Measurements from ENCODE around the gene CIT.

DNA sequence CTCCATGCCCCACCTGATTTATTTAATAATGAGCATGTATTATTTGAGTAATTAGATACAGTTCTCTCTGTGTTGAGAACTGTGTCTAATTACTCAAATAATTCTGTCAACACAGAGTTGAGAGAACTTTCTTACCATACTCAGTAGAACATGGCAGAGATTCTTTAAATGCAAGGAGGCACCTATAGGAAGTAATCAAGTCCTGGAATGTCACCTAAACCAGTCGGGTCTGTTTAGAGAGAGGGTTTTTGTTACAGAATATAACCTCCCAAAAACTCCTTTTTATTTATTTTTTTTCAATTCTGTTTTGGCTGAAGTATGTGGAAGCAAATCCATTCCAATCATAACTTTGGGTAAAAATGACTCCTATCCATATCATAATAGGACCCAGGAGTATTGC lies 37.5 kb upstream of the CIT start:
- TF ChIP-seq, protein P1, sequence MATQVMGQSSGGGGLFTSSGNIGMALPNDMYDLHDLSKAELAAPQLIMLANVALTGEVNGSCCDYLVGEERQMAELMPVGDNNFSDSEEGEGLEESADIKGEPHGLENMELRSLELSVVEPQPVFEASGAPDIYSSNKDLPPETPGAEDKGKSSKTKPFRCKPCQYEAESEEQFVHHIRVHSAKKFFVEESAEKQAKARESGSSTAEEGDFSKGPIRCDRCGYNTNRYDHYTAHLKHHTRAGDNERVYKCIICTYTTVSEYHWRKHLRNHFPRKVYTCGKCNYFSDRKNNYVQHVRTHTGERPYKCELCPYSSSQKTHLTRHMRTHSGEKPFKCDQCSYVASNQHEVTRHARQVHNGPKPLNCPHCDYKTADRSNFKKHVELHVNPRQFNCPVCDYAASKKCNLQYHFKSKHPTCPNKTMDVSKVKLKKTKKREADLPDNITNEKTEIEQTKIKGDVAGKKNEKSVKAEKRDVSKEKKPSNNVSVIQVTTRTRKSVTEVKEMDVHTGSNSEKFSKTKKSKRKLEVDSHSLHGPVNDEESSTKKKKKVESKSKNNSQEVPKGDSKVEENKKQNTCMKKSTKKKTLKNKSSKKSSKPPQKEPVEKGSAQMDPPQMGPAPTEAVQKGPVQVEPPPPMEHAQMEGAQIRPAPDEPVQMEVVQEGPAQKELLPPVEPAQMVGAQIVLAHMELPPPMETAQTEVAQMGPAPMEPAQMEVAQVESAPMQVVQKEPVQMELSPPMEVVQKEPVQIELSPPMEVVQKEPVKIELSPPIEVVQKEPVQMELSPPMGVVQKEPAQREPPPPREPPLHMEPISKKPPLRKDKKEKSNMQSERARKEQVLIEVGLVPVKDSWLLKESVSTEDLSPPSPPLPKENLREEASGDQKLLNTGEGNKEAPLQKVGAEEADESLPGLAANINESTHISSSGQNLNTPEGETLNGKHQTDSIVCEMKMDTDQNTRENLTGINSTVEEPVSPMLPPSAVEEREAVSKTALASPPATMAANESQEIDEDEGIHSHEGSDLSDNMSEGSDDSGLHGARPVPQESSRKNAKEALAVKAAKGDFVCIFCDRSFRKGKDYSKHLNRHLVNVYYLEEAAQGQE (IDR thresholded peaks at IDR 0.05; ENCODE audit: insufficient read depth in 1 of 2, low read depth in 2 of 2, low read length in 2 of 2) = no peak
- TF ChIP-seq POLR2AphosphoS5 (IDR thresholded peaks at IDR 0.05; ENCODE audit: low read depth, low read length) = no peak
